Measurements from ENCODE around the gene COX14. TPM values are rescaled to one million over a fixed set of nuclear protein-coding genes. Genes with fewer than 3 reads are reported as not detected.

Gene COX14
- total RNA-seq, 1 donor from 2014 or later: 58.9 TPM

GRCh38 chr12:50084775-50085614, 27.0 kb upstream of the COX14 start, which contains the start of gene SMARCD1:
Gene SMARCD1 (plus strand): TSS chr12:50085342. CDS start chr12:50085370, 28 bp downstream.
- DNase-seq (ENCODE audit: low spot score): peak; percentile 90

DNA sequence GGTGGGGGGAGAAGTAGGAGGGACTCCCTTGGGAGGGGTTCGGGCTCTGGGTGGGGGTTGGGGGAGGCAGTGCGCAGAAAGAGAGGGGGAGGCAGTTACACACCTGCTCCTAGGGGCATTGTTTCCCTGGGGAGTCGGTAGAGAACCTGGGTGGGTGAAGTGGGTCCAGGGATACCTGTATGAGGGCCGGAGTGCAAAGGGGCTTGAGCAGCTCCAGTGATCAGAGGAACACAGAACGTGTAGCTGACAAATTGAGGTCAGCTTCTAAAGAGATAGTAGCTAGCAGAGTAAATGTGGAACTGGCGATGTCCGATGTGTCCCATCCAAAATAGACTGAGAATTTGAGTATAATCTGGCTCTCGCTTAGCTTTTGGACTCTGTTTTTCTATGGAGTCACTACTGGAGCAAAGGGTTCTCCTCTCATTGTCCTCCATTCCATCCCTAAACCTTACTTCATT, 26.4 kb upstream of the COX14 start:
- DNase-seq (ENCODE audit: low spot score): no peak

GRCh38 chr12:50086148-50086547, 25.9 kb upstream of the COX14 start:
- no peak for DNase-seq (ENCODE audit: low spot score)

- no peak for DNase-seq (ENCODE audit: low spot score)
Measured at GRCh38 chr12:50087151-50087550, 24.9 kb upstream of the COX14 start.

GRCh38 chr12:50087995-50088394, 24.0 kb upstream of the COX14 start:
- DNase-seq (ENCODE audit: low spot score): no peak

- DNase-seq (ENCODE audit: low spot score): no peak
Measured at GRCh38 chr12:50088577-50089335, 23.3 kb upstream of the COX14 start.

DNA sequence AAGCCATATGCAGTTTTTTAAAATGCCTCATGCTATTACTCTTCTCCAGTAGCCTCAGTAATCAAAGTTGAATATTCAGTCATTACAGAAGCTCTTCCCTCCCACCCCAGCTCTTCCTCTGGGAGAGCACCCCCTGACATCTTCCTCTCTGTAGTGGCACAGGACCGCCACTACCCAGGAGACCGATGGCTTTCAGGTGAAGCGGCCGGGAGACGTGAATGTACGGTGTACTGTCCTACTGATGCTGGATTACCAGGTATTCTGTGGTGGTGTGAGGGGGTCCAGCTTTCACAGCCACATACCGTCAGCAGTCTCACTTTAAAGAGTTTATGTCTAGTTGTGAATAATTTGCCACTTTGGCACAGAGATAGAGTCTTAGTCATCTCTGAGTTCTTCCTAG, 22.3 kb upstream of the COX14 start:
- DNase-seq (ENCODE audit: low spot score): no peak

- no peak for DNase-seq (ENCODE audit: low spot score)
Measured at GRCh38 chr12:50090391-50090790, 21.6 kb upstream of the COX14 start.

DNA sequence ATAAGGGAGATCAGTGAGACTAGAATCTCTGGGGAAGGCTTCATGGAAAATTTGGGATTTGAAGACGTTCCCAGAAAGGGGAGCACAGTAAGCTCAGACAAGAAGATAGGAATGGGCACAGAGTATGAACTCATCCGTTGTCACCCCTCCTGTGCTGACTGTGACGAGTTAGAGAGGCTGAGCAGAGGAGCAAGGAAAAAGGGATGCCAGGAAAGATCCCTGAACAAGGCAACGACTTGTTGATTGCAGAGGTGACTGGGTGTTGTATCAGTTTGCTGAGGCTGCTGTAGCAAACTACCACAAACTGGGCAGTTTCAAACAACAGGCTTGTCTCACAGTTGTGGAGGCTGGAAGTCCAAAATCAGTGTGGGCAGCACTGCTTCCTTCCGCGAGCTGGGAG, 14.1 kb upstream of the COX14 start:
- DNase-seq (ENCODE audit: low spot score): no peak

DNA sequence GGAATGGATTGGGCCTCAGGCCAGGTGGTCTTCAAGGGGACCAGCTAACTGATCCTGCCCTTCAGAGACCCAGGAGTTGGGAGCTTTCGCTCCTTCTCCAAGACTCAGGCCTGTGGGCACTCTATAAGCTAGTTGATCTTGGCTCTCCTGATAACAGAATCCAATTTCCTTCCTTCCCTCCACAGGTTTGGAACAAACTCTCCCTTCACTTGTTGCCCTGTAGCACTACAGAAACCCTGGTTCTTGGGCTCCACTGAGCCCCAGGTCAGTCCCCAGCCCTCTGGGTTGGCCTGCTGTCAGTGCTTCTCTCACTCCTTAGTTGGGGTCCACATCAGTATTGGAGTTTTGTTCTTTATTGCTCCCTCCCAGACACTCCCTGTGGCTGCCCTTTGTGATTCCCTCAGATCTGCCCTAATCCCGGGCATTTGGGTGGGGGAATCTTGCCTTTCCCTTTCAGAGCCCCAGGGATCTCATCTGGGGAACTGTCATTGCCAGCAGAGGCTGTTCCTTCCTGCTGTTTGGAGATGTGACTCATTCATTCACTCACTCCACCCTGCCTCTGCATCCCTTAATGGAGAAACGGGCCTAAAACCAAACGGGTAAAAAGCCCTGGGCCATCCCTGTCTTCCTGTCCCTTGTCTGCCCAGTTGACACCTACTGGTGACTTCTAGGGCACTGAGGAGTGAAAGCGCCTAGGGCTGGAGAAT, 12.6 kb upstream of the COX14 start:
- DNase-seq (ENCODE audit: low spot score): no peak

- no peak for DNase-seq (ENCODE audit: low spot score)
Measured at GRCh38 chr12:50100561-50100960, 11.5 kb upstream of the COX14 start.

DNA sequence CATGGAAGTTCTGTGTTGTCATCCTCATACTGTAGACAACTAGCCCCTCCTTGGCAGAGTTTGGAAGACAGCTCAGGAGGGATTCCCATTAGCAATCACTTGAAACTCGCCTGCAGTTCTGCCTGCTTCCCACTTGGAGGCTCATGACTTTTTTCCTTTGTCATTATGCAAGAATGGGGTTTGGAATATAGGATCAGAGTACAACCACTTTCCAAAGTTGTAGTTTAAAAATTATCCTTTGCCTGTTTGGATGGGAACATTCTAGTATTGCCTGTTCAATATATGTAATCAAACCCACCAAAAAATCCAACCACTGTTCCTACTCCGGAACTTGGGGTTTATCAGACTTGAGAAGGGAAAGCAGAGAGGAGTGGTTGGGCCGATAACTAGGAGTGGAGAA, 10.4 kb upstream of the COX14 start:
- DNase-seq (ENCODE audit: low spot score): no peak

- DNase-seq (ENCODE audit: low spot score): no peak
Measured at GRCh38 chr12:50102131-50102531, 9.9 kb upstream of the COX14 start.

- DNase-seq (ENCODE audit: low spot score): no peak
Measured at GRCh38 chr12:50102646-50103309, 9.3 kb upstream of the COX14 start.

DNA sequence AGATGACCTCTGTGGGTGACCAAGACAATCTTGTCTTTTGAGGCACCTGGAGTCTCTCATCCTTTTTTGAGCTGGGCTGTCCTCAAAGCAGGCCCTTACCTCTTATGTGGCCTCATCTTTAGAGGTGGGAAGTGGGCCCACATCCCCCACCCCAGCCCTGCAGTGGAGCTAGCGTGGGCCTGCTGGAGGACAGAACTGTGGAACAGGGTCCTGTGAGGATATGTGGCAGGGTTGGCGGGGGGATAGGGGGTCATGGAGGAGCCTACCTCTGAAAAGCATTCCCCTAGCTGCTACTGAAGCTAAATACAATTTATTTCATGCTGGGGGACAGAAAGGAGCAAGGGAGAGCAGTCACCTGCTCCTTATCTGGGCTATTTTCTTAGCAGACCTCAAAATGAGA, 8.7 kb upstream of the COX14 start:
- no peak for DNase-seq (ENCODE audit: low spot score)

- peak; percentile 71 for DNase-seq (ENCODE audit: low spot score)
Measured at GRCh38 chr12:50103767-50104321, 8.2 kb upstream of the COX14 start, which contains the start of gene GPD1. Gene GPD1 (plus strand): TSS chr12:50104008. CDS start chr12:50104051, 43 bp downstream.

DNA sequence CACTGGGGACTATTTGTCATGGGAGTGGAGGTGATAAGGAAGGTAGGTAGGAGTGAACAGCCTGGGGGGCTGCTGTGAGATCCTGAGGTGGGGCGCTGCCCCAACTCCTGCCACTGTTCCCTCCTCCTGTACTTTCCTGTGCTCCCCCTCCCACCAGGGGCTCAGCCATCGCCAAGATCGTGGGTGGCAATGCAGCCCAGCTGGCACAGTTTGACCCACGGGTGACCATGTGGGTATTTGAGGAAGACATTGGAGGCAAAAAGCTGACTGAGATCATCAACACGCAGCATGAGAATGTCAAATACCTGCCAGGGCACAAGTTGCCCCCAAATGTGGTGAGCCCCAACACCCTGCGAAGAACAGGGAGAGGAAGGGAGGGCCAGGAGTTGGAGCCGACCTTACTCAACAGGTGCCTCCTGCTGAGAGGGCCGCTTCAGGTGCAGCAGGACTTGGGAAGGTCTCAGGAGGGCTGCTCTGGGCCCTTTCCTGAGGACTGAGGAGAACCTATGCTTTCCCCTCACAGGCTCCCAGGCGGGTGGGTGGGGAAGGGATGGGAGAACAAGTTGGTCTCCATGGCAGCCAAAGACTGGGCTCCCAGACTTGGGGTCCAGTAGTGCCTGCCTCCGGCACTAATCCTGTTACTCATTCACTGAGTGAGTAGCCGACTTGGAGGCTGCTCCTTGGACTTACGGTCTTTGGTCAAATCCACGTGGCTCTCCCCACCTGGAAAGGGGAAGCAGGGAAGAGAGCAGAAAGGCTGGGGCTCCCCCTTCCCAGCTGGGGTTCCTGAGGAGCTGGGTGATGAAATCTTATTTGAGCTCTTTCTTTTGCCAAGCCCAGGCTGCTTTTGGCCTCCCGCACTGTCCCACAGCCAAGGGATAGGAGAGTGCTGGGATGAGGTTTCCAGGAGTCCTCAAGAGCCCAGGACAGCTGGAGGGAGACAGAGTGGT, 7.3 kb upstream of the COX14 start:
- DNase-seq (ENCODE audit: low spot score): no peak

GRCh38 chr12:50105913-50106450, 6.1 kb upstream of the COX14 start:
- DNase-seq (ENCODE audit: low spot score): no peak

DNA sequence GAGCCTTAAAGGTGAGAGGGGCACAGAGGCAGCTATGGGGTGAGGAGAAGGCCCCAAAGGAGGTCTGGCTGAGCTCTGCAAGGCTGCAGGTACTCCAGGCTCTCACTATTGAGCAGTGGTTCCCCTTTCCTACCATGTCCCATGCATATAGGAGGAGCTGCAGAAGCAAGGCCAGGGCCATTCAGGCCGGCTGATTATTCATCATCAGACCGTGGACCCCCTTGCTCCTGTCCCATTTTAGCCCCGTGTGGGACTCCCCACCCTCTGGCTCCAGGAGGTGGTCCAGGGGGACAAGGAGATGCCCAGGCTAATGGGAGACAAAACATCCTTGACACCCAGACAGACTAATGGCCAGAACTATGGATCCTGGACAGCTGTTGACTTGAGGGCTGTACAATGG, 5.1 kb upstream of the COX14 start:
- no peak for DNase-seq (ENCODE audit: low spot score)
